IMR-90 (cell line): ENCODE data around the gene CCL4L2. TPM values are rescaled to one million over a fixed set of nuclear protein-coding genes. Genes with fewer than 3 reads are reported as not detected.
"Not testable (repeated sequence)": the region's sequence is repeated elsewhere in the genome, so short reads cannot be mapped to it uniquely, and the experiment has no call there.

Experiments used
- ATAC-seq: fragments of 200-7000 bp; cut with Tn5 transposase; 2 replicates; pipeline ENCODE4 v1.9.1; 2020; ENCODE audit warnings: low read depth, mild to moderate bottlenecking, moderate library complexity
- BruUV-seq: library from RNA; stranded (reverse); fragments of 400-500 nt; replicated peaks from 2 replicates; lab custom pipeline; 2021; lab: Mats Ljungman, UMichigan
- CTCF ChIA-PET: fragments of 300-600 bp; formaldehyde crosslinking; extraction: SDS; loops from one replicate; lab custom pipeline; 2021; ENCODE audit warnings: antibody characterized with exemption; lab: Yijun Ruan, JAX
- POLR2A ChIA-PET: fragments of 300-600 bp; sonication (Branson Sonifier 250); formaldehyde crosslinking; loops from one replicate; lab custom pipeline; 2022; ENCODE audit warnings: antibody characterized with exemption; ENCODE audit not compliant: unreplicated experiment; lab: Charles Lee
- DNase-seq: peaks from one replicate; pipeline ENCODE4 v3.0.0; 2013
- H2AFZ ChIP-seq: replicated peaks from 2 replicates; pipeline ENCODE3; 2013; ENCODE audit warnings: low read length, mild to moderate bottlenecking; ENCODE audit not compliant: poor library complexity
- H2AK5ac ChIP-seq: 2 replicates; pipeline ENCODE4 v1.6.1; 2013; ENCODE audit warnings: low read depth, low read length, inconsistent platforms
- H2AK9ac ChIP-seq: replicated peaks from 2 replicates; pipeline ENCODE3; 2013; ENCODE audit warnings: mild to moderate bottlenecking, low read depth, low read length, moderate library complexity; ENCODE audit not compliant: poor library complexity
- H2BK120ac ChIP-seq: 2 replicates; pipeline ENCODE4 v1.6.1; 2013; ENCODE audit warnings: low read depth, low read length, inconsistent platforms
- H2BK15ac ChIP-seq: 3 replicates; pipeline ENCODE4 v1.6.1; 2013; ENCODE audit warnings: low read depth, low read length, inconsistent platforms
- H2BK20ac ChIP-seq: 2 replicates; pipeline ENCODE4 v1.6.1; 2013; ENCODE audit warnings: low read depth, mild to moderate bottlenecking, inconsistent platforms, low read length, moderate library complexity
- H2BK5ac ChIP-seq: 2 replicates; pipeline ENCODE4 v1.6.1; 2013; ENCODE audit warnings: mild to moderate bottlenecking, low read depth, low read length, inconsistent platforms; ENCODE audit not compliant: poor library complexity, severe bottlenecking
- H3K14ac ChIP-seq: replicated peaks from 2 replicates; pipeline ENCODE4 v1.6.1; 2013; ENCODE audit warnings: low read depth, low read length, inconsistent platforms
- H3K18ac ChIP-seq: 2 replicates; pipeline ENCODE4 v1.6.1; 2013; ENCODE audit warnings: low read depth, low read length, control low read depth
- H3K23ac ChIP-seq: 2 replicates; pipeline ENCODE4 v1.6.1; 2013; ENCODE audit warnings: low read depth, low read length, inconsistent platforms
- H3K27ac ChIP-seq: 2 replicates; pipeline ENCODE4 v1.5.1; 2013; ENCODE audit warnings: mild to moderate bottlenecking, control low read depth, low read length; ENCODE audit not compliant: insufficient read depth
- H3K27me3 ChIP-seq: 2 replicates; pipeline ENCODE4 v1.6.1; 2013; ENCODE audit warnings: low read length; ENCODE audit not compliant: control insufficient read depth, insufficient read depth
- H3K36me3 ChIP-seq: 2 replicates; pipeline ENCODE4 v1.6.1; 2013; ENCODE audit warnings: low read length, mixed read lengths; ENCODE audit not compliant: control insufficient read depth, insufficient read depth
- H3K4ac ChIP-seq: 2 replicates; pipeline ENCODE4 v1.6.1; 2013; ENCODE audit warnings: low read depth, low read length, inconsistent platforms
- H3K4me1 ChIP-seq: 2 replicates; pipeline ENCODE4 v1.6.1; 2013; ENCODE audit warnings: low read length, mixed read lengths; ENCODE audit not compliant: control insufficient read depth, insufficient read depth
- H3K4me2 ChIP-seq: 2 replicates; pipeline ENCODE4 v1.6.1; 2013; ENCODE audit warnings: low read depth, mild to moderate bottlenecking, control low read depth, low read length, moderate library complexity
- H3K4me3 ChIP-seq: 2 replicates; pipeline ENCODE4 v1.5.1; 2013; ENCODE audit warnings: low read depth, mild to moderate bottlenecking, control low read depth, low read length, moderate library complexity; ENCODE audit not compliant: insufficient read depth
- H3K56ac ChIP-seq: 2 replicates; pipeline ENCODE4 v1.6.1; 2013; ENCODE audit warnings: low read length, inconsistent platforms; ENCODE audit not compliant: insufficient read depth; ENCODE audit errors: extremely low read depth
- H3K79me1 ChIP-seq, 2 experiments: 2 replicates each; pipeline ENCODE4 v1.6.1; 2013; ENCODE audit warnings: low read length in 2 of 2, inconsistent platforms in 1 of 2, low read depth in 1 of 2
- H3K9ac ChIP-seq: 2 replicates; pipeline ENCODE4 v1.6.1; 2013; ENCODE audit warnings: low read depth, low read length, control low read depth
- H3K9me1 ChIP-seq: 2 replicates; pipeline ENCODE4 v1.6.1; 2013; ENCODE audit warnings: low read length, inconsistent platforms; ENCODE audit not compliant: insufficient read depth
- H3K9me3 ChIP-seq: 2 replicates; pipeline ENCODE4 v1.6.1; 2013; ENCODE audit warnings: low read length; ENCODE audit not compliant: control insufficient read depth, insufficient read depth
- H4K20me1 ChIP-seq: 2 replicates; pipeline ENCODE4 v1.6.1; 2013; ENCODE audit warnings: low read length, inconsistent platforms; ENCODE audit not compliant: insufficient read depth
- H4K5ac ChIP-seq: 2 replicates; pipeline ENCODE4 v1.6.1; 2013; ENCODE audit warnings: mild to moderate bottlenecking, low read depth, low read length, control low read depth
- H4K8ac ChIP-seq, 2 experiments: 2 replicates each; pipeline ENCODE4 v1.6.1; 2013; ENCODE audit warnings: low read depth in 2 of 2, low read length in 2 of 2, control low read depth in 1 of 2, inconsistent platforms in 1 of 2
- H4K91ac ChIP-seq: 2 replicates; pipeline ENCODE4 v1.6.1; 2013; ENCODE audit warnings: low read depth, low read length, inconsistent platforms; ENCODE audit not compliant: insufficient read depth
- MAFK ChIP-seq: IDR thresholded peaks from 2 replicates; pipeline ENCODE4 v1.6.1; 2012; ENCODE audit warnings: low read depth, low read length, improper control_type of control experiment
- WGBS, 2 experiments: methylation state at CpG; one replicate each; pipeline versions ENCODE4 v1.1.5 to v1.1.7; 2013; ENCODE audit warnings: missing lambda C conversion rate in 2 of 2; ENCODE audit not compliant: insufficient read length in 1 of 2; ENCODE audit errors: extremely low coverage in 2 of 2; 5-methylcytosine and 5-hydroxymethylcytosine counted together
- dilution Hi-C: fragments of 300-500 bp; cut with HindIII; formaldehyde crosslinking; loops from one replicate; pipeline ENCODE4 v1.14.3; 2018; ENCODE audit warnings: low sequenced_read_pairs; ENCODE audit not compliant: unreplicated experiment
- in situ Hi-C: fragments of 300-500 bp; cut with MboI; formaldehyde crosslinking; loops from 3 replicates; pipeline ENCODE4 v1.14.3; 2019; ENCODE audit warnings: low sequenced_read_pairs, inconsistent platforms, mixed read lengths
- intact Hi-C: fragments of 100-400 bp; cut with micrococcal nuclease; formaldehyde crosslinking; loops from 2 replicates; pipeline ENCODE4 v1.10.0; 2022
- polyA plus RNA-seq, 3 experiments: library from polyadenylated mRNA; depleted of rRNA; stranded (reverse); fragments of >200 nt; gene quantifications; 2 replicates each; pipeline ENCODE4 v1.2.3, GENCODE V29; 2012; ENCODE audit warnings: low replicate concordance in 1 of 3
- total RNA-seq: library from RNA; depleted of rRNA; stranded (reverse); fragments of >200 nt; gene quantifications from 2 replicates; pipeline ENCODE4 v1.2.3, GENCODE V29; 2012

The CCL4L2 gene
- total and polyA plus RNA-seq, 2 of the 4 experiments (the other 2 are of a cell fraction), result not detected

GRCh38 chr17:36189993-36190392 is 20.9 kb upstream of the CCL4L2 start:
- DNase-seq, H4K20me1 ChIP-seq, H3K4me1 ChIP-seq, H4K91ac ChIP-seq, H3K27ac ChIP-seq, H3K9me3 ChIP-seq, H3K27me3 ChIP-seq, BruUV-seq, H3K4ac ChIP-seq, H2BK20ac ChIP-seq, in situ Hi-C loops, H4K8ac ChIP-seq, POLR2A ChIA-PET, H2BK5ac ChIP-seq, H3K56ac ChIP-seq, H3K14ac ChIP-seq, H3K9me1 ChIP-seq, dilution Hi-C loops, H3K36me3 ChIP-seq, H4K5ac ChIP-seq, H2AK5ac ChIP-seq, H2AK9ac ChIP-seq, intact Hi-C loops, ATAC-seq, H3K18ac ChIP-seq, H3K9ac ChIP-seq, H3K4me3 ChIP-seq, H3K79me1 ChIP-seq, CTCF ChIA-PET, H2AFZ ChIP-seq, H3K4me2 ChIP-seq, H2BK15ac ChIP-seq, H3K23ac ChIP-seq, H2BK120ac ChIP-seq: not testable (repeated sequence)
- TF ChIP-seq MAFK, result peak; percentile 76
- 20% methylated on average over 1 of the region's 5 CpGs; no CpG with 5 or more reads in 1 of the 2 experiments for WGBS, 2 experiments

GRCh38 chr17:36190549-36191330 is 20.1 kb upstream of the CCL4L2 start:
- H4K5ac ChIP-seq, H3K27ac ChIP-seq, H2BK5ac ChIP-seq, H2AK5ac ChIP-seq, H3K56ac ChIP-seq, BruUV-seq, H3K4me1 ChIP-seq, H4K8ac ChIP-seq, H3K23ac ChIP-seq, H4K20me1 ChIP-seq, H3K79me1 ChIP-seq, H3K18ac ChIP-seq, POLR2A ChIA-PET, H2BK120ac ChIP-seq, H2BK20ac ChIP-seq, ATAC-seq, H3K4me2 ChIP-seq, DNase-seq, H3K14ac ChIP-seq, H3K36me3 ChIP-seq, H2AK9ac ChIP-seq, H2BK15ac ChIP-seq, H3K4me3 ChIP-seq, H3K9me1 ChIP-seq, H4K91ac ChIP-seq, H3K9me3 ChIP-seq, intact Hi-C loops, dilution Hi-C loops, in situ Hi-C loops, H3K4ac ChIP-seq, H3K9ac ChIP-seq, H3K27me3 ChIP-seq, CTCF ChIA-PET, H2AFZ ChIP-seq: not testable (repeated sequence)
- WGBS, 2 experiments, result 81% methylated on average over 4 of the region's 9 CpGs; no CpG with 5 or more reads in 1 of the 2 experiments
